ENCODE measurements around the gene NR3C1. TPM values are rescaled to one million over a fixed set of nuclear protein-coding genes. Genes with fewer than 3 reads are reported as not detected.

Gene NR3C1
- total and polyA plus RNA-seq, 2 experiments from 2014 or later: 41.0 to 60.5 TPM

GRCh38 chr5:143447983-143448382 lies 44.5 kb upstream of the NR3C1 start:
- Histone ChIP-seq H3K27ac (no peak overlapping the region), H3K4me1 (ENCODE audit: insufficient read depth) (no peaks in the 10 kb centered on the region), H3K4me2 (no peak overlapping the region), H3K27me3 (no peaks in the 10 kb centered on the region), H3K9me3 (ENCODE audit: low read depth) (no peaks in the 10 kb centered on the region), H3K36me3 (replicated peaks; ENCODE audit: insufficient read depth, low read depth) (no peaks in the 10 kb centered on the region), H3K79me2 (no peaks in the 10 kb centered on the region), H3K9me2 (replicated peaks; ENCODE audit: insufficient read depth) (no peaks in the 10 kb centered on the region), H3K4me3 (no peak overlapping the region), H2AFZ (no peak overlapping the region), H4K20me1 (ENCODE audit: insufficient read depth, poor library complexity, severe bottlenecking) (no peaks in the 10 kb centered on the region)
- DNase-seq (ENCODE audit: low spot score): no peak
- TF ChIP-seq EZH2 (IDR thresholded peaks at IDR 0.05; ENCODE audit: borderline replicate concordance) (no peak), CTCF (IDR thresholded peaks at IDR 0.05; ENCODE audit: poor library complexity) (no peak), EZH2phosphoT487 (IDR thresholded peaks at IDR 0.05; ENCODE audit: low read depth, severe bottlenecking, unreplicated experiment) (no peak)
- WGBS (ENCODE audit: low lambda C conversion rate, missing lambda C conversion rate): 93% methylated on average over 1 of the region's 1 CpG

GRCh38 chr5:143446535-143447226 lies 43.2 kb upstream of the NR3C1 start:
- Histone ChIP-seq H3K9me2 (replicated peaks; ENCODE audit: insufficient read depth) (no peaks in the 10 kb centered on the region), H3K27me3 (no peaks in the 10 kb centered on the region), H3K27ac (no peak overlapping the region), H3K36me3 (replicated peaks; ENCODE audit: insufficient read depth, low read depth) (no peaks in the 10 kb centered on the region), H3K9me3 (ENCODE audit: low read depth) (no peaks in the 10 kb centered on the region), H3K4me3 (no peak overlapping the region), H4K20me1 (ENCODE audit: insufficient read depth, poor library complexity, severe bottlenecking) (no peaks in the 10 kb centered on the region), H2AFZ (no peak overlapping the region), H3K79me2 (no peaks in the 10 kb centered on the region), H3K4me2 (no peak overlapping the region), H3K4me1 (ENCODE audit: insufficient read depth) (no peaks in the 10 kb centered on the region)
- no peak for DNase-seq (ENCODE audit: low spot score)
- 67% methylated on average over 1 of the region's 1 CpG for WGBS (ENCODE audit: low lambda C conversion rate, missing lambda C conversion rate)
- TF ChIP-seq CTCF (IDR thresholded peaks at IDR 0.05; ENCODE audit: poor library complexity) (no peak), EZH2phosphoT487 (IDR thresholded peaks at IDR 0.05; ENCODE audit: low read depth, severe bottlenecking, unreplicated experiment) (no peak), EZH2 (IDR thresholded peaks at IDR 0.05; ENCODE audit: borderline replicate concordance) (no peak)

- no peaks in the 10 kb centered on the region for H3K36me3 ChIP-seq (replicated peaks; ENCODE audit: insufficient read depth, low read depth)
These were observed 42.3 kb upstream of the NR3C1 start for GRCh38 chr5:143445776-143446175.

More at GRCh38 chr5:143445776-143446175, 42.3 kb upstream of the NR3C1 start:
- no peak overlapping the region for H3K4me2 ChIP-seq
- TF ChIP-seq EZH2phosphoT487 (IDR thresholded peaks at IDR 0.05; ENCODE audit: low read depth, severe bottlenecking, unreplicated experiment) (no peak), CTCF (IDR thresholded peaks at IDR 0.05; ENCODE audit: poor library complexity) (no peak), EZH2 (IDR thresholded peaks at IDR 0.05; ENCODE audit: borderline replicate concordance) (no peak)
- no peaks in the 10 kb centered on the region for H3K9me3 ChIP-seq (ENCODE audit: low read depth)
- no peak overlapping the region for H3K27ac ChIP-seq
- no peak overlapping the region for H2AFZ ChIP-seq
- no peaks in the 10 kb centered on the region for H3K4me1 ChIP-seq (ENCODE audit: insufficient read depth)
- H4K20me1 ChIP-seq (ENCODE audit: insufficient read depth, poor library complexity, severe bottlenecking): no peaks in the 10 kb centered on the region
- H3K27me3 ChIP-seq: no peaks in the 10 kb centered on the region
- WGBS (ENCODE audit: low lambda C conversion rate, missing lambda C conversion rate): 20% methylated on average over 3 of the region's 3 CpGs
- no peak for DNase-seq (ENCODE audit: low spot score)
- H3K79me2 ChIP-seq: no peaks in the 10 kb centered on the region
- no peaks in the 10 kb centered on the region for H3K9me2 ChIP-seq (replicated peaks; ENCODE audit: insufficient read depth)
- no peak overlapping the region for H3K4me3 ChIP-seq
